Lower lobe of right lung (tissue), 2 donors: ENCODE measurements around the gene KCNJ4. TPM values are rescaled to one million over a fixed set of nuclear protein-coding genes. Genes with fewer than 3 reads are reported as not detected.

Experiments used
- ATAC-seq, 2 donors: fragments of 200-7000 bp; cut with Tn5 transposase; one replicate each; pipeline ENCODE4 v1.9.1; 2020 to 2022; ENCODE audit warnings: mild to moderate bottlenecking in 2 of 2, moderate library complexity in 2 of 2
- DNase-seq: peaks from one replicate; pipeline ENCODE4 v3.0.0-alpha.2; 2020
- H3K27ac ChIP-seq: fragments of 200-600 bp; one replicate; pipeline ENCODE4 v1.8.0; 2022
- H3K27me3 ChIP-seq: fragments of 200-600 bp; one replicate; pipeline ENCODE4 v1.8.0; 2022; ENCODE audit warnings: low read depth
- H3K36me3 ChIP-seq: fragments of 200-600 bp; one replicate; pipeline ENCODE4 v1.8.0; 2022; ENCODE audit warnings: mild to moderate bottlenecking
- H3K4me1 ChIP-seq: fragments of 200-600 bp; one replicate; pipeline ENCODE4 v1.8.0; 2022
- H3K4me3 ChIP-seq: fragments of 200-600 bp; one replicate; pipeline ENCODE4 v1.8.0; 2022; ENCODE audit warnings: mild to moderate bottlenecking
- H3K9me3 ChIP-seq: fragments of 200-600 bp; one replicate; pipeline ENCODE4 v1.8.0; 2022
- intact Hi-C: fragments of 100-400 bp; cut with DNase I; formaldehyde crosslinking; loops from one replicate; pipeline ENCODE4 v1.11.0; 2022
- total RNA-seq: library from RNA; stranded (reverse); fragmentation: NEBNext Ultra II Directional; extraction: Animal tissue kit (Norgen Biotek cat#: 25700); gene quantifications from one replicate; pipeline ENCODE4 v1.2.1, GENCODE V29; 2021
- TF ChIP-seq, protein P1 (sequence below): fragments of 200-600 bp; IDR thresholded peaks from one replicate; pipeline ENCODE4 v1.8.0; 2022; ENCODE audit warnings: antibody characterized with exemption, mild to moderate bottlenecking
- donor health status: DM: no; HTN: yes; CAD: no; lungs with severe emphysema.

The KCNJ4 gene
- total RNA-seq, 1 donor from 2014 or later, result not detected

DNA sequence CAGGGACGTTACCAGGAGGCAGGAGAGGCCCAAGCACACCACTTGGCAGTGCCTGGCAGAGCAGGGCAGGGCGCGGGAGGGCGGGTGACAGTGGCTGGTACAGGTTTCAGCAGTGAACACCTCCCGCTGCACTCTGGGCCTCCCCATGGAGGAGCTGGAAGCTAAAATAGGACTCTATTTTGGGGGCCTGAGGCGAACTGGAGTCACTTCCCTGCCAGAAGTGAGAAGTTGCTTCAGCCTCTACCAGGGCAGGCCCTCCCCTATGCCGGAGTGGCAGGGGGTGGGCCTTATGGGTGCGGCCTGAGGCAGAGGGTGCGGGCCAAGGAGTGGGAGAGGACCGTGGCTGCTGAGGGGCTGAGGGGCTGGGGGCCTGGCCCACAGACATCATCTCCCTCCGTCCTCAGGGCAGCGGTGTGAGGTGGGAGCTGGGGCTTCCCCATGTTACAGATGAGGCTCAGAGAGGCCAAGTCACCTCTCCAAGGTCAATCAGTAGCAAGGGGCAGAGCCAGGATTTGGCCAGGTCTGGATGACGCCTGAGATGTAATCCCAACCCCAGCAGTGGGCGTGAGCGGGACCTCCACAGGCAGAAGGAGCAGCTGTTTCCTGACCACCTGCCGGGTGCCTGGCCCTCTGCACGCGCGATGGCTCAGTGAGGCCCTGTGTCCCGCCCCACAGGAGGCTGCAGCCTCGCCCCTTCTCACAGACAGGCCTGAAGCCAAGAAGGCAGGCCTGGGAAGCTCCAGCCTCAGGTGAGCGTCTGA, 39.3 kb downstream of the KCNJ4 start:
- ATAC-seq (peak in 1 of 2 donors; percentile 47), DNase-seq (peak; percentile 40)
- intact Hi-C loops, result no loop called here
- H3K4me1 ChIP-seq, result peaks cover 11% of the 10 kb centered on the region
- H3K9me3 ChIP-seq, result no peaks in the 10 kb centered on the region
- no peak overlapping the region for H3K4me3 ChIP-seq
- no peaks in the 10 kb centered on the region for H3K36me3 ChIP-seq
- H3K27me3 ChIP-seq, result no peaks in the 10 kb centered on the region
- TF ChIP-seq, protein P1, sequence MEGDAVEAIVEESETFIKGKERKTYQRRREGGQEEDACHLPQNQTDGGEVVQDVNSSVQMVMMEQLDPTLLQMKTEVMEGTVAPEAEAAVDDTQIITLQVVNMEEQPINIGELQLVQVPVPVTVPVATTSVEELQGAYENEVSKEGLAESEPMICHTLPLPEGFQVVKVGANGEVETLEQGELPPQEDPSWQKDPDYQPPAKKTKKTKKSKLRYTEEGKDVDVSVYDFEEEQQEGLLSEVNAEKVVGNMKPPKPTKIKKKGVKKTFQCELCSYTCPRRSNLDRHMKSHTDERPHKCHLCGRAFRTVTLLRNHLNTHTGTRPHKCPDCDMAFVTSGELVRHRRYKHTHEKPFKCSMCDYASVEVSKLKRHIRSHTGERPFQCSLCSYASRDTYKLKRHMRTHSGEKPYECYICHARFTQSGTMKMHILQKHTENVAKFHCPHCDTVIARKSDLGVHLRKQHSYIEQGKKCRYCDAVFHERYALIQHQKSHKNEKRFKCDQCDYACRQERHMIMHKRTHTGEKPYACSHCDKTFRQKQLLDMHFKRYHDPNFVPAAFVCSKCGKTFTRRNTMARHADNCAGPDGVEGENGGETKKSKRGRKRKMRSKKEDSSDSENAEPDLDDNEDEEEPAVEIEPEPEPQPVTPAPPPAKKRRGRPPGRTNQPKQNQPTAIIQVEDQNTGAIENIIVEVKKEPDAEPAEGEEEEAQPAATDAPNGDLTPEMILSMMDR, result no peak
- no peak overlapping the region for H3K27ac ChIP-seq

DNA sequence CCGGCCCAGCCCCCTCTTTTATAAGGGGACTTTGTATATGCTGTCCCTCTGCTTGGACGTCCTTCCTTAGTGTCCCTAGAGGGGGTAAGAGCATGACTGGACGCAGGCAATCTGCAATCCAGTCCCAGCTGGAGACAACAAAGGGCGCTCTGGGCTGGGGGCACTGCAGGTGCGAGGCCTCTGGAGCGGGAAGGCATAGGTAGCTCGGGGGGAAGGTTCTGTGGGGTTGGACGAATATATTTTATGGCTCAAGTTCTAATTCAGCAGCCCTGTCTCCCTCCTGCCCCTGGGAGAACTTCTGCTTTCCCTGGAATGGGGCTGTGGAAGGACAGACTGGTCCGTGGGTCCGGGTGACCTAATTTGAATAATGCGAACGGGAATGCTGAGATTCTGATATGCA, 40.0 kb downstream of the KCNJ4 start:
- H3K27me3 ChIP-seq, result no peaks in the 10 kb centered on the region
- ATAC-seq, result no peak
- DNase-seq, result peak; percentile 22
- no peaks in the 10 kb centered on the region for H3K36me3 ChIP-seq
- peaks cover 11% of the 10 kb centered on the region for H3K4me1 ChIP-seq
- TF ChIP-seq, protein P1, result no peak
- H3K27ac ChIP-seq, result no peak overlapping the region
- H3K9me3 ChIP-seq, result no peaks in the 10 kb centered on the region
- H3K4me3 ChIP-seq, result no peak overlapping the region
- intact Hi-C loops, result no loop called here

DNA sequence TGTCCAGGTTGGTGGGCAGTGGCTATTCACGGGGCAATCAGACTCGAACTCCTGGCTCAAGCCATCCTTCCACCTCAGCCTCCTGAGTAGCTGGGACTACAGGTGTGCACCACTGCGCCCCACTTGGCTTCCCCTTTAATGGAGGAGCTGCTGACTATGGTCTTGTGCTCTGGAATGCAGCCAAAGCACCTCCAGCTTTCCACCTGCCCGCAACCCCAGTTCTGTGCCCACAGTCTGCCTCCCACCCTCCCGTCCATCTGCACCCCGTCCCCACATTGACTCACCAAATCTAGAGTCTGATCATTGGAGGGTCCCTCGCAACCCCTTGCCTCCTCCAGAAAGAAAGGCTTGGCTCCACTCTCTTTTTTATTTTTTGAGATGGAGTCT, 41.0 kb downstream of the KCNJ4 start:
- Histone ChIP-seq H3K4me1 (peaks cover 11% of the 10 kb centered on the region), H3K36me3 (no peaks in the 10 kb centered on the region), H3K27ac (no peak overlapping the region), H3K4me3 (no peak overlapping the region), H3K9me3 (no peaks in the 10 kb centered on the region), H3K27me3 (no peaks in the 10 kb centered on the region)
- ATAC-seq, result no peak
- DNase-seq, result peak; percentile 14
- TF ChIP-seq, protein P1, result no peak
- intact Hi-C loops, result no loop called here

DNA sequence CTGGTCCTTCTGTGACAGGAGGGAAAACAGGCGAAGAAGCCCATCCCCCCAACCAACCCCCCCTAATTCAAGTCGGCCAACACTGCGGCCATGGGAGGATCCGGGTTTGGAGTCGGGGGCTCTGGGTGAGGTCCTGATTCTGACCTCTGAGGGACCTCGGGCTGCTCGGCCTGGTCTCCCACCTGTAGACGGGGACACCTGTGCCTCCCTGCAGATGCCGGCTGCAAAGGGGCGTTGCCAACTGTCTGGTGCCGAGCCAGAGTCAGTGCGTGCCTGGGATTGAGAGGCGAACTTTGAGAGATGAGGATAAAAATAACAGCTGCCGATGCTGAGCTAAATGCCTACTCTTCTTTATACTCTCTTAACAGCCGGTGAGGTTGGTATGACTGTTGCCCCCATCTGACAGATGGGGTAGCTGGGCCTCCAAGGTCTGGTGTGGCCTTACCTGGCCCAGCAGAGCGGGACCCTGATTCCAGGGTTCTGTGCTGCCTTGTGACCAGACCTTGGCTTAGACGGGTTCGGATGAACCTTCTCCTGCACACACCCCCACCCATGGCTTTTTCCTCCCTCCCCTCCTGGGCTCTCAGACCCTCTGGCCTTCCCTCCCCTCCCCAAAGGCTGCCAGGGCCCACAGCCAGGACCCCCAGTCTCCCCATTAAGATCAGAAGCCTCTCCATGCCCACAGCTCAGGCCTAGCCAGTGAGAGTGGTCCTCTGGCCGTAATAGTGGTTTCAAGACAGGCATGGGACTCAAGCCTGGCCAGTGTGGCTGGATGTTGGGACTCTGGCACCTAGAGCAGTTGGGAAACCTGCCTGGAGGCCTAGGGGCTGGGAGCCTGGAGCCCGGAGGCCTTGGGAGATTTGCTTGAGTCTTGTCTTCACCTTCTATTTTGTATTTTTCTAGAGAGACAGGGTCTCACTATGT, 41.7 kb downstream of the KCNJ4 start:
- no peaks in the 10 kb centered on the region for H3K9me3 ChIP-seq
- ATAC-seq (peak; percentile 40 to 68), DNase-seq (peak; percentile 46)
- H3K27me3 ChIP-seq, result no peaks in the 10 kb centered on the region
- intact Hi-C loops, result no loop called here
- TF ChIP-seq, protein P1, result no peak
- H3K4me1 ChIP-seq, result peaks cover 11% of the 10 kb centered on the region
- H3K4me3 ChIP-seq, result peak overlapping the region; percentile 23
- H3K36me3 ChIP-seq, result no peaks in the 10 kb centered on the region
- H3K27ac ChIP-seq, result no peak overlapping the region

DNA sequence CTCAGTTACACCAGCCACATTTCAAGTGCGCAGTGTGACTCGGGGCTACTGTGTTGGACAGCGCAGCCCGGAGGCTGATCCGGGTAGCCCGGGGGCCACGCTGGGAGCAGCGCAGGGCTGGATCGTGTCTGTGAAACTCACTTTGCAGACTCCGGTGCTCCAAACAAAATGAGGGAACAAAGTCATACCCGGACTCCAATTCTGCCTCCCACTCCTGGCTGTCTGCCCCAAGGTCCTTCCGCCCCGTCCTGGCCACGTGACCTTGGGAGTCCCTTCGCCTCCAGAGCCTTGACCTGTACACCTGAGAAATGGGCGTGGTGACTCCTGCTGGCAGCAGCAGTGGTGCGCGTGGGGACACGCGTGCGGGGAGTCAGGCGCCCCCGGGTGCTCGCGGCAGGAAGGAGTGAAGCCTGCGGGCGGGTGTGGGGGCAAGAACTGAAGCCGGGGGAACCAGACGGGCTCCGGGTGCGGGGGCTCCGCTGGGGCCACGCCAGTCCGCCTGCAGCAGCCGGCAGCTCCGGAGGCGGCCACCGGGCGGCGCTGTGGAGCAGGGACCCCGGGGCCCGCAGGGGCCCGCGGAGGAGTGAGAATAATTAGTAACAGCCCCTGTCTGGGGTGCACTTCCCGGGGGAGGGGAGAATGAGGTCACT, 42.4 kb downstream of the KCNJ4 start:
- TF ChIP-seq, protein P1, result peak; percentile 77
- H3K9me3 ChIP-seq, result no peaks in the 10 kb centered on the region
- H3K4me1 ChIP-seq, result peaks cover 11% of the 10 kb centered on the region
- no peak overlapping the region for H3K27ac ChIP-seq
- H3K36me3 ChIP-seq, result no peaks in the 10 kb centered on the region
- peak overlapping the region; percentile 23 for H3K4me3 ChIP-seq
- intact Hi-C loops, result no loop called here
- DNase-seq (peak; percentile 46), ATAC-seq (peak; percentile 71 to 75)
- H3K27me3 ChIP-seq, result no peaks in the 10 kb centered on the region
